ENCODE measurements around the gene HYLS1.

HYLS1 gene

DNA sequence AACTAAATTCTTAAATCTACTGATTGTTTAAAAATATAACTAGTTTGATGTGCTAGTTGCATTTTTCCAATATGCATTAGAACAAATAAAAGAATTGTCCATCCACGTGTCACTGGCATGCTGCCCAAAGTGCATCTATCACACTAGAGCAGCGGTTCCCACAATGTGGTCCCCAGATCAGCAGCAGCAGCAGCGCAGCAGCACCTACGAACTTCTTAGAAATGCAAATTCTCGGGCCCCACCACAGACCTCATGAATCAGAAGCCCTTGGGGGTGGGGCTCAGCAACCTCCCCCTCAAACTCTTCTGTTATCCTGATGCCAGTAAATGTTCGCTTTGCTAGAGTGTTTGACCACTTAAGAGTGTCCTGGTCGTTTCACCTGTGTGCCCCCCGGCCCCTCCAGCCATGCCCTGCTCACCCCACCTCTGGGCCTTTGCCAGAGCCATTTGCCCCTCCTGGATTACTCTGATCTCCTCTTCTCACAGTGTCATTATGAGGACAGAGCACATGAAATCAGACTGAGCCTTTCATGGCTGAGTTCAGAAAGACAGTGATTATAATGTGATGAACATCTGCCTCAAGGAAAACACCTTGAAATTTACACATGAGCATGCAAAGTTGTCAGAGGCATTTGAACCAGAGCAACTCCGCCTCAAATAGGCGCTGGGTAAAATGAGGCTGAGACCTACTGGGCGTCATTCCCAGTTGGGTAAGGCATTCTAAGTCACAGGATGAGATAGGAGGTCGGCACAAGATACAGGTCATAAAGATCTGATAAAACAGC is 45.8 kb downstream of the HYLS1 start:
- H3K4me3 ChIP-seq (ENCODE audit: low read depth, low read length) = no peak overlapping the region
- DNase-seq (ENCODE audit: low read depth) = no peak

DNA sequence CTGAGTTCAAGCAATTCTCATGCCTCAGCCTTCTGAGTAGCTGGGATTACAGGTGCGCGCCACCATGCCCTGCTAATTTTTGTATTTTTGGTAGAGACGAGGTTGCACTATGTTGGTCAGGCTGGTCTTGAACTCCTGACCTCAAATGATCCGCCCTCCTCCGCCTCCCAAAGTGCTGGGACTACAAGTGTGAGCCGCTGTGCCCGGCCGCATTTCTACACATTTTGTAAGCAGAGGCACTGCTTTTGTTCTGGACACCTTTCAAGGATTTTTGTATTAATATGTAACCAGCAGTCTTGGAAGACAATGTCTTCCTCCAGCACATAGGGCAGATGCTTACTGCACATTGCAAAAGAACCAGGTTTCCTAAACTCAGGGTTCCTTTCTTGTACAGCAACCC is 47.0 kb downstream of the HYLS1 start:
- H3K4me3 ChIP-seq (ENCODE audit: low read depth, low read length) = no peak overlapping the region
- DNase-seq (ENCODE audit: low read depth) = no peak
- TF ChIP-seq, protein P1, sequence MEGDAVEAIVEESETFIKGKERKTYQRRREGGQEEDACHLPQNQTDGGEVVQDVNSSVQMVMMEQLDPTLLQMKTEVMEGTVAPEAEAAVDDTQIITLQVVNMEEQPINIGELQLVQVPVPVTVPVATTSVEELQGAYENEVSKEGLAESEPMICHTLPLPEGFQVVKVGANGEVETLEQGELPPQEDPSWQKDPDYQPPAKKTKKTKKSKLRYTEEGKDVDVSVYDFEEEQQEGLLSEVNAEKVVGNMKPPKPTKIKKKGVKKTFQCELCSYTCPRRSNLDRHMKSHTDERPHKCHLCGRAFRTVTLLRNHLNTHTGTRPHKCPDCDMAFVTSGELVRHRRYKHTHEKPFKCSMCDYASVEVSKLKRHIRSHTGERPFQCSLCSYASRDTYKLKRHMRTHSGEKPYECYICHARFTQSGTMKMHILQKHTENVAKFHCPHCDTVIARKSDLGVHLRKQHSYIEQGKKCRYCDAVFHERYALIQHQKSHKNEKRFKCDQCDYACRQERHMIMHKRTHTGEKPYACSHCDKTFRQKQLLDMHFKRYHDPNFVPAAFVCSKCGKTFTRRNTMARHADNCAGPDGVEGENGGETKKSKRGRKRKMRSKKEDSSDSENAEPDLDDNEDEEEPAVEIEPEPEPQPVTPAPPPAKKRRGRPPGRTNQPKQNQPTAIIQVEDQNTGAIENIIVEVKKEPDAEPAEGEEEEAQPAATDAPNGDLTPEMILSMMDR (IDR thresholded peaks at IDR 0.05; ENCODE audit: control insufficient read depth, extremely low read depth, insufficient read depth) = no peak

More for the DNA sequence above, 45.8 kb downstream of the HYLS1 start:
- TF ChIP-seq, protein P1 (IDR thresholded peaks at IDR 0.05; ENCODE audit: control insufficient read depth, extremely low read depth, insufficient read depth) = no peak

DNA sequence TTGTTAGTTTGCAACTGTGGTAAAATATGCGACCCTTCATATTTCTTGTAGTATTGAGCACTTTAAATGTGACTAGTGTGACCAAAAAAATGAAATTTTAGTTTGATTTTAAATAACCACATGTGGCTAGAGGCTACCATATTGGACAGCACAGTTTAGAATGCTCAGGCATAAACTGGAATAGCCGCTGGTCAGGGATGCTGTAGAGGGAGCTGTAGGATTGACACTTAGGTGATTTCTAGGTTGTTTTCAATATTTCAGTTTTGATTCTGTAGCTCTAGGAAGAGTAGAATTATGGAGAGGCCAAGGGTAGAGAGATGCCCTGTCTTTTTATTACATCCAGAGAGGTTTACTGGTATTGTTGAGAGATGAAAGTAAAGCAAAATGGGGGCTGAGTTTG is 47.6 kb downstream of the HYLS1 start:
- no peak overlapping the region for H3K4me3 ChIP-seq (ENCODE audit: low read depth, low read length)
- no peak for DNase-seq (ENCODE audit: low read depth)
- TF ChIP-seq, protein P1 (IDR thresholded peaks at IDR 0.05; ENCODE audit: control insufficient read depth, extremely low read depth, insufficient read depth) = peak; percentile 27

DNA sequence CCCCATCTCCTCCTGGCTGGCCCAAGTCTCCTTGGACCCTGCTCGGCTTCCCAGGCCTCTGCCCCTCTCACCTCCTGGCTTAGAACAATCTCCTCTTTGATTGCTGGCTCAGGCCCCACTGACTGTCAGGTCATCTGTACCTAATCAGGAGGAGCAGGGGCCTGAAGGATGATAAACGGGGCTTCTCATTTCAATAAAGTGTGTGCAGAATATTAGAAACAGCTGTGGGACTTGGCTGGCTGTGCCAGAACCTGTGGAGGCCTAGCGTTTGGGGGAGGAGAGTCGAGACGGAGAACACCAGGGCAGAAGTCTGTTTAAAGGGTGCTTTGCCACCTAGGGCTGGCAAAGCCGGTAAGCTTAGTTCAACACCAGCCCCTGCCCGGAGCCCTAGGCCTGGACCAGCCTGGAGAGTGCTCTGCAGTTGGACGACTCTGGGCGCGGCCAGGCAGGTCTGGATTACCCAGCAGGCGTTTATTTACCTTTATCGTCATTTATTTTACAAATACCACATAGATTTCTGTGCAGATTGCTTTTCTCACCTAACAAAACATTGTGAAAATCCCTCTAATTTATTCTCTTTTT is 48.2 kb downstream of the HYLS1 start:
- H3K4me3 ChIP-seq (ENCODE audit: low read depth, low read length) = no peak overlapping the region
- TF ChIP-seq, protein P1 (IDR thresholded peaks at IDR 0.05; ENCODE audit: control insufficient read depth, extremely low read depth, insufficient read depth) = no peak
- no peak for DNase-seq (ENCODE audit: low read depth)

DNA sequence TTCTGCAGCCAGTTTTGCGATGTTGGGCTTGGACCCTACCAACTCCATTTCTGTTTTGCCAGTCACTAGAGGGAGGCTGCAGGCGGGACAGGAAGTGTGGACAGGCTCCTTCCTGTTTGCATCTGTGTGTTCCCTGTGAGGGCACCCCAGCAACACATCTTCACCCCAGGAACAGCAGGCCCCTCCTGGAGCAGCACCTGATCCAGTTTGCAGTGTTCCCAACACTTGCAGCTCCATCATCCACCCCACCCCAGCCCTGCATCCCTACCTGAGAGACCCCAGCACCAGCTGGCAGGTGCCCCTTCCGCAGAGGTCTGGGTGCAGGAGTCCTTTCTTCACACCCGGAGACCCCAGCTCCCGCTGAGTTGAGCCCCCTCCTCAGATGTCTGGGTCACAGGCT is 51.0 kb downstream of the HYLS1 start:
- TF ChIP-seq, protein P1 (IDR thresholded peaks at IDR 0.05; ENCODE audit: control insufficient read depth, extremely low read depth, insufficient read depth) = no peak
- no peak for DNase-seq (ENCODE audit: low read depth)
- H3K4me3 ChIP-seq (ENCODE audit: low read depth, low read length) = no peak overlapping the region

DNA sequence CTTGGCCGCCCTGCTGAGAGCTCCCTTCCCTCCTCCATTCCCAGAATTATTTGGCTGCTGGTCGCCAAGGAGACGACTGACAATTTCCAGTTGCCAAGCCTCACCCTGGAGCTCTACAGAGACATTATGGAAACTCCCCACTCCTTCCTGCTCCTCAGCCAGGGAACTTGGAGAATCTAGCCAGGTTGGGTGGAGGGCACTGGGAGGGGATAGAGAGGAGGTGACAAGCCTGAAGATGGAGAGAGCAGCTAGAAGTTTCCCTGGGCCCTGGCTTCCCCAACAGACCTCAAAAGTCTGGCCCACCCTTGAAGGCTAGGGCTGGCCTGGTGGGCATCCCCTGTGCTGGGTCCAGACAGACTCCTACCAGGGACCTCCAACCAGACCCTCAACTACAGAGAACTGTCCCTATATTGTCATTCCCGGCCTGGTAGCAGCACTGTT is 51.6 kb downstream of the HYLS1 start:
- TF ChIP-seq, protein P1 (IDR thresholded peaks at IDR 0.05; ENCODE audit: control insufficient read depth, extremely low read depth, insufficient read depth) = no peak
- no peak for DNase-seq (ENCODE audit: low read depth)
- H3K4me3 ChIP-seq (ENCODE audit: low read depth, low read length) = no peak overlapping the region

Data from LNCaP clone FGC (cell line).